GM19397 (cell line): ENCODE results near the gene DCUN1D3.
A peak's percentile ranks its signal among the peaks of the same experiment; 100 is the strongest.
"Not testable (repeated sequence)": the region's sequence is repeated elsewhere in the genome, so short reads cannot be mapped to it uniquely, and the experiment has no call there.

ENCODE experiments used
- ATAC-seq: cut with Tn5 transposase; IDR thresholded peaks from one replicate; pipeline ENCODE4 v1.9.1; 2021; ENCODE audit warnings: mild to moderate bottlenecking, moderate library complexity; ENCODE audit not compliant: unreplicated experiment

DCUN1D3 gene

DNA sequence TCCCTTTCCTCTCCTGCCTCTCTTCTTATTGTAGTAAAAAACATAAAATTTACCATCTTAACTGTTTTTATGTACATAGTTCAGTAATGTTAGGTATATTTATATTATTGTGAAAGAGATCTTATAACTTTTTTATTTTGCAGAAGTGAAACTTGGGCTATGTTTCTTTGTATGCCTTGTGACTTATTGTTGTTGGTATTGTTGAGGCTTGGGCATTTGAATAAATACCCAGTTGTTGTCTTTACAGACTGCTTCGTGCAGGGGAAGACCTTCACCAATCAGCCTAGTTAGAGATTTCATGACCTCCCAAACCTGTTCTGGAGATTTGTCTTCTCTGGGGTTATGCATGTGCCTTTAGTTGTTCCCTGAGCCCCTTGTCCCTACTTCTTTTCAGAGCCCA, 61.9 kb downstream of the DCUN1D3 start:
- ATAC-seq: no peak

GRCh38 chr16:20833086-20833485, 67.1 kb downstream of the DCUN1D3 start:
- ATAC-seq: no peak

- no peak for ATAC-seq
Measured at GRCh38 chr16:20830372-20830771, 69.8 kb downstream of the DCUN1D3 start.

GRCh38 chr16:20829536-20829935, 70.6 kb downstream of the DCUN1D3 start:
- no peak for ATAC-seq

DNA sequence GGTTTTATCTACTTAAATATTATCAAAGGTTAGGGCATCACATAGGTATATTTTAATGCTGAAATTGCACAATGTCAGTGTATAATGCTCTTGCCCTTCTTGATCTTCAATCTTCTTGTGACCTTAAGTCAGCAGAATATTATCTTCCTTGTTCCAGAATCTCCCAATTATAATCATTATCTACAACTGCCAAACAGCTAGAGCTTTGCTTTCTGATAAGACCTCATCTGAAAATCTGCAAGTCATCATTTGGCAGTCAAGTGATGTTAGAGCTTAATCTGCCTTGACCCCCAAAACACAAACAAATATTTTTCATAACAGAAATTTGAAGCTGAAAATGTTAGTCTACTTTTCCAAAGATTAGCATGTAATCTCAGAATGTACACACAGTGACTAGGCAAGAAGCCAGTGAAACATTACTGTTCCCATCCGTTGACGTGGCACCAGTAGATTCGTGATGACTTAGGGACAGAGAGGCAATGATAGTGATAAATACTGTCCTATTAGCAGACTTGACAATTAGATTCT, 74.1 kb downstream of the DCUN1D3 start:
- ATAC-seq: no peak

DNA sequence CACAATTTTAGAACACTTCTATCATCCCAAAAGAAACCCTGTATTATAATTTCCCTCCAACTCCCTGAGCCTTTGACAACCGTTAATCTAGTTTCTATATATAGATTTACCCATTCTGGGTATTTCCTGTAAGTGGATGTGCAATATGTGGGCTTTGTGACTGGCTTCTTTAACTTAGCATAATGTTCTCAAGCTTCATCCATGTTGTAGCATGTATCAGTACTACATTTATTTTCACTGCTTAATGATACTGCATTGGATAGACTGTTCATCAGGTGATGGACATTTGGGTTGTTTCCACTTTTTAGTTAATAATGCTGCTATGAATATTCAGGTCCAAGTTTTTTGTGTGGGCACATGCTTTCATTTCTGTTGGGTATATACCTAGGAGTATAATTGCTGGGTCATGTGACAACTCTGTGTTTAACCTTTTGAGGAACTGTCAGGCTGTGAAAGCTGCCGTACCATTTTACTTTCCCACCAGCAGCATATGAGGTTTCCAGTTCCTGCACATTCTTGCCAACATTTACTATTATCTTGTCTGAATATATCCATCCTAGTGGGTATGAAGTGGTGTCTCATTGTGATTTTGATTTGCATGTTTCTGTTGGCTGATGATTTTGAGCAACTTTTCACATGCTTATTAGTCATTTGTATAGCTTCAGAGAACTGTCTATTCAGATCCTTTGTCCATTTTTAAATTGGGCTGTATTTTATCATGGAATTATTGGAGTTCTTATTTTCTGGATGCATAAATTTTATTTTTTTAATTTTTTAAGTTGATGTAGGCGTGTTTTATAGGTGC, 77.4 kb downstream of the DCUN1D3 start:
- no peak for ATAC-seq

DNA sequence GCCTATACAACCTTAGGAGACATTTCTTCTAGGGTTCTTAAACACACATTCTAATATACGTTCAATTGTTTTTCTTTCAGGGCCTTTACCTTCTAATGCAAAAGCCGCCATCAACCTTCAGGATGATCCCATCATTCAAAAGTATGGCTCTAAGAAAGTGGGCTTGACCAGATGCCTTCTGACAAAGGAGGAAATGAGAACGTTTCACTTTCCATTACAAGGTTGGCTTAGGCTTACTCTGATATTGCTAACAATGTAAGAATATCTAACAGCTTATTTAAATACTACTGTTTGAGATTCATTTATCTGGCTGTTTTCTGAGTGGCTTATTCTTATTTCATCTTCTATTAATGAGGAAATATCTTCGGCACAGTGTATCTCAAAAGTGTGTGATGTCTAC, 78.5 kb downstream of the DCUN1D3 start:
- no peak for ATAC-seq

GRCh38 chr16:20818929-20819585, 81.1 kb downstream of the DCUN1D3 start:
- no peak for ATAC-seq

- ATAC-seq: no peak
Measured at GRCh38 chr16:20814784-20815183, 85.4 kb downstream of the DCUN1D3 start.

DNA sequence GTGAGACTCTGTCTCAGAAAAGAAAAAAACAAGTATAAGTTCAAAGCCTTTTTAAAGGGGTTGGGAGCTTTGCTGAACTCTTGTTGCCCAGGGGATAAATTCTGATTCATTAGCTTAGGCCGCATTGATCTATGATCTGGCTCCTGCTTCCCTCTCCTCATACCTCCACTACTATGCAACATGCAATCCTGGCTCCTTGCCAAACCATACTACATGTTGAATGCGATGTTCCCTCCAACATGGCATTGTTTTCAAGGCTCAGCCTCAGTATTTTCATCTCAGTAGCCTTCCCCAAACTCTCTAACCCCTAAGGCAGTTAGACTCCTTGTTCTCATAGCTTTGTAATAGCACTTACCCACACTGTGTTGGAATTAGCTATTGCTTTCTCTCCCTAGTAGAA, 87.6 kb downstream of the DCUN1D3 start:
- ATAC-seq: no peak

GRCh38 chr16:20811889-20812439, 88.2 kb downstream of the DCUN1D3 start:
- no peak for ATAC-seq

GRCh38 chr16:20807862-20808261, 92.3 kb downstream of the DCUN1D3 start:
- ATAC-seq: no peak

- peak; percentile 73 for ATAC-seq
Measured at GRCh38 chr16:20806168-20807050, 93.7 kb downstream of the DCUN1D3 start, which contains the start of the genes ERI2 and REXO5. Gene ERI2 (minus strand): TSS chr16:20806472. CDS start chr16:20806430, 42 bp downstream. Gene REXO5 (plus strand): TSS chr16:20806527. CDS start chr16:20806954, 427 bp downstream.

DNA sequence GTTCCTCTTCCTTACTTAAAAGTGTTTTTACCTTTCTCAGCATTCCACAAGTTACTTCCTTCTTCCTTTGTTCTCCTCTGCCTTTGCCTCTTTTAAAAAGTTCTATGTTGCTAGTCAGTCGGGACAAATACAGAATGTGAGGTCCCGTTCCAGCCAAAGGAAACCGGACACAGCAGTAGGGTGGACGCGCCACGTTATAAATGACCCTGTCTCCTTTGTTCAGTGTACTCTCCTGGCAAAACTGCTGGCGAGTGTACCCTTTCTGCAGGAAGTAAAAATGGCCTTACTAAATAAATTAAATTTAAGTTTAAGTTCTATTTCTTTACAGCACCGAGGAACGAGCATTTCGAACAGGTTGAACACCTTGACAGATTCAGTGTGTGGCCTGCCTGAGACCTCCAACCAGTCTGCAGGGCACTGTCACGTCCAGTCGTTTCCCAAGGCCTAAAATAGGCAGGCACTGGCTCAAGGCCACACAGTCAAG, 94.4 kb downstream of the DCUN1D3 start:
- ATAC-seq: not testable (repeated sequence)
